ENCODE measurements around the gene GRIA3. TPM values are rescaled to one million over a fixed set of nuclear protein-coding genes. Genes with fewer than 3 reads are reported as not detected.

GRIA3 gene
- 4.4 TPM for total RNA-seq

- intact Hi-C loops (cut with DNase I) = no loop called here
These were observed at the start of gene GRIA3 for GRCh38 chrX:123184219-123184865. Gene GRIA3 (plus strand): TSS chrX:123184278. CDS start chrX:123184536, 258 bp downstream.

GRCh38 chrX:123138473-123138872 lies 45.6 kb upstream of the GRIA3 start:
- Histone ChIP-seq H3K36me3 (no peaks in the 10 kb centered on the region), H3K27ac (no peak overlapping the region), H3K27me3 (no peaks in the 10 kb centered on the region), H3K4me1 (no peaks in the 10 kb centered on the region), H3K9me3 (no peaks in the 10 kb centered on the region), H3K4me3 (no peak overlapping the region)
- no peak for TF ChIP-seq POLR2A (IDR thresholded peaks at IDR 0.05)
- no peak for TF ChIP-seq POLR2AphosphoS5 (IDR thresholded peaks at IDR 0.05; ENCODE audit: insufficient read depth in 1 of 2, low read depth in 1 of 2)
- TF ChIP-seq CTCF (IDR thresholded peaks at IDR 0.05) = no peak
- intact Hi-C loops (cut with DNase I) = no loop called here
- no peak for DNase-seq (ENCODE audit: extremely low spot score in 2 of 2)

More at GRCh38 chrX:123184219-123184865, at the start of gene GRIA3:
- Histone ChIP-seq H3K27me3 (no peaks in the 10 kb centered on the region), H3K27ac (peak within 1 kb of the TSS; percentile 27), H3K9me3 (no peaks in the 10 kb centered on the region), H3K4me3 (peak within 1 kb of the TSS; percentile 44 to 46), H3K36me3 (no peaks in the 10 kb centered on the region), H3K4me1 (no peaks in the 10 kb centered on the region)
- no peak for TF ChIP-seq POLR2A (IDR thresholded peaks at IDR 0.05)
- no peak for TF ChIP-seq POLR2AphosphoS5 (IDR thresholded peaks at IDR 0.05; ENCODE audit: insufficient read depth in 1 of 2, low read depth in 1 of 2)
- TF ChIP-seq CTCF (IDR thresholded peaks at IDR 0.05) = no peak
- no peak for DNase-seq (ENCODE audit: extremely low spot score in 2 of 2)

- no peaks in the 10 kb centered on the region for H3K4me1 ChIP-seq
- no peak for DNase-seq (ENCODE audit: extremely low spot score in 2 of 2)
- H3K4me3 ChIP-seq = no peak overlapping the region
- no peaks in the 10 kb centered on the region for H3K36me3 ChIP-seq
- H3K27me3 ChIP-seq = no peaks in the 10 kb centered on the region
- H3K27ac ChIP-seq = no peak overlapping the region
- TF ChIP-seq CTCF (IDR thresholded peaks at IDR 0.05) (no peak), POLR2A (IDR thresholded peaks at IDR 0.05) (no peak), POLR2AphosphoS5 (IDR thresholded peaks at IDR 0.05; ENCODE audit: insufficient read depth in 1 of 2, low read depth in 1 of 2) (no peak)
- intact Hi-C loops (cut with DNase I) = no loop called here
- no peaks in the 10 kb centered on the region for H3K9me3 ChIP-seq
These were observed 43.6 kb upstream of the GRIA3 start for GRCh38 chrX:123140454-123140853.

- no peaks in the 10 kb centered on the region for H3K36me3 ChIP-seq
- H3K4me3 ChIP-seq = no peak overlapping the region
- no peaks in the 10 kb centered on the region for H3K9me3 ChIP-seq
- H3K27ac ChIP-seq = no peak overlapping the region
- no peak for DNase-seq (ENCODE audit: extremely low spot score in 2 of 2)
- intact Hi-C loops (cut with DNase I) = no loop called here
- no peaks in the 10 kb centered on the region for H3K4me1 ChIP-seq
- TF ChIP-seq POLR2A (IDR thresholded peaks at IDR 0.05) (no peak), POLR2AphosphoS5 (IDR thresholded peaks at IDR 0.05; ENCODE audit: insufficient read depth in 1 of 2, low read depth in 1 of 2) (no peak), CTCF (IDR thresholded peaks at IDR 0.05) (no peak)
- no peaks in the 10 kb centered on the region for H3K27me3 ChIP-seq
These were observed 43.2 kb upstream of the GRIA3 start for GRCh38 chrX:123140904-123141303.

GRCh38 chrX:123153846-123154335 lies 30.2 kb upstream of the GRIA3 start:
- H3K9me3 ChIP-seq = no peaks in the 10 kb centered on the region
- no peak overlapping the region for H3K27ac ChIP-seq
- no peaks in the 10 kb centered on the region for H3K27me3 ChIP-seq
- DNase-seq (ENCODE audit: extremely low spot score in 2 of 2) = no peak
- H3K4me3 ChIP-seq = no peak overlapping the region
- H3K4me1 ChIP-seq = no peaks in the 10 kb centered on the region
- intact Hi-C loops (cut with DNase I) = no loop called here
- no peak for TF ChIP-seq POLR2A (IDR thresholded peaks at IDR 0.05)
- no peak for TF ChIP-seq POLR2AphosphoS5 (IDR thresholded peaks at IDR 0.05; ENCODE audit: insufficient read depth in 1 of 2, low read depth in 1 of 2)
- no peak for TF ChIP-seq CTCF (IDR thresholded peaks at IDR 0.05)
- H3K36me3 ChIP-seq = no peaks in the 10 kb centered on the region
